NCI-H1105 (cell line): Measurements from ENCODE around the gene SCUBE1.

Source experiments
- DNase-seq: peaks from one replicate; lab custom pipeline; 2025; lab: John Stamatoyannopoulos, UW

SCUBE1 gene

DNA sequence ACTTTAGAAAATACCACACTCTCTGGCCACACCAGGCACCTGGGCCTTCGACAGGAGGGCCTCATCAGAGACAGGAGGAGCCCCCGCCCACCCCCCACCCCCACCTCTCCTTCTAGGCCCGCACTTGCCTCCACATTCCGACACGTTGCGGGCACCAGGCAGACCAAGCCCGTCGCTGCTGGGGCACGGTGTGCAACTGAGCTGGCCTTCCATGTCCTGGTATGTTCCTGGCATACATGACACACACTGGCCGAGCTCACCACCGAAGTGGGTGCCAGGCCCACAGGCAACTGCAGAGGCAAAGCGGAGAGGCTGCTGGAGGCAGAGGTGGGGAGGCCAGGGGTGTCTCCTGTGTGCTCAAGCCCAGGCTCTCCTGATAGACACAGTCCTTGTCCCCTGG, 129.2 kb downstream of the SCUBE1 start:
- DNase-seq: no peak

DNA sequence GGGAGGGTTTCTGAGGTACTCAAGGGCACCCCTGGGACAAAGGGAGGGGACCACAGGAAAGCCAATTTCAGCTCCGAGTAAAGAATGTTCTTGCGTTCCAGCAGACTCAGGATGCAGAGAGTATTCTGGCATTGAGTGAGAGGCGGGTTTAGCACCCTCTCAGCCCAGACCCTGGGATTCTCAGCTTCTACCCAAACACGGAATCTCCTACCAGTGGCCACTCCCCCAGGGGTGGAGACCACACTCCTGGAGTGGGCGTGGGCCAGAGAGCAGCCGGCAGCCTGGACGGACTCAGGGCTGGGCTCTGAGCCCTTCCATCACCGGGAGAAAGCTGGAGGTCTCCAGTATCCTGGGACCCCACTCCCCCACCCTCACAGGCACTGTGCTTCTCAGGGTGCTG, 130.1 kb downstream of the SCUBE1 start:
- DNase-seq: no peak

DNA sequence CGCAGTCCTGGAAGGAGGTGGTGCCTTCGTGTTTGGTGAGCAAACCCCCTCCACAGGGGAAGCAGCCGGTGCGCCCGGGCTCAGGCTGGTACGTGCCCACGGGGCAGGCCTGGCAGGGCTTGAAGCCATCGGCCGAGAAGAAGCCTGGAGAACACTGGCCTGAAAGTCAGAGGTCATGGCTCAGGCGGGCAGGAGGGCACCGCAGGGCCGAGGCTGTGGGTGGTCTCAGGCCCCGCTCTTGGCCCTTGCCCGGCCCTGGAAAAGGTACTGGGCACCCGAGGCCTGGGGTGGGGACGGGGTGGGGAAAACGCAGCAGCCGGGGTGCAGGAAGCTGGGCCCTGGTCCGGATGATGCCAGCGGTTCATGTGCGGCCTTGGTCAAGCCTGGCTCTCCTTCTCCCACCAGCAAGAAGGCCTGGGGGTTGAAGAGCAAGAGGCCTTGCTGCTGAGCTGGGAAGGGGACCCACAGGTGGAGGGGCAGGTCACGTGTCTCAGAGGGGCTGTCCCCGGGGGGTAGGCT, 130.7 kb downstream of the SCUBE1 start:
- no peak for DNase-seq

DNA sequence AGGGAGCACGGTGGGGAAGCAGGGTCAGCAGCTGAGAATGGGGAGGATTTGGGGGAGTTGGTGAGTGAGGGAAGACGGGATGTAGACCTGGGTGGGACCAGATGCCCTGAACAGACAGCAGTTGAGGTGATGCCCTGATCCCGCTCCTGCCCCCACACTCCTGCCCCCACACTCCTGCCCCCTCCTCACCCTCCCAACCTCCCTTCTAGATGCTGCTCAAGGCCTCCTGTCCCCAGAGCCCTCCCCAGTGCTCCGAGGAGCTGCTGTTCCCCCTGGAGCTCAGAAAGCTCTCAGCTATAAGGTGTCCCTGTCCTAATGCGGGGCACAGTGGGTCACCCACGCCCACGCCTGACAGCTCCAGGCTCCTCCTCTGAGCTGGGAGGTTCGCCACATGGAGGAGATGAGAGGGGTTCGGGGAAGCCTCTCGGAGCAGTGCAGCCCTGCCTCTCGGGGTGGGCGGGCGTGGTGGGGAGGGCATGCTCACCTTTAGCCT, 131.2 kb downstream of the SCUBE1 start:
- no peak for DNase-seq

DNA sequence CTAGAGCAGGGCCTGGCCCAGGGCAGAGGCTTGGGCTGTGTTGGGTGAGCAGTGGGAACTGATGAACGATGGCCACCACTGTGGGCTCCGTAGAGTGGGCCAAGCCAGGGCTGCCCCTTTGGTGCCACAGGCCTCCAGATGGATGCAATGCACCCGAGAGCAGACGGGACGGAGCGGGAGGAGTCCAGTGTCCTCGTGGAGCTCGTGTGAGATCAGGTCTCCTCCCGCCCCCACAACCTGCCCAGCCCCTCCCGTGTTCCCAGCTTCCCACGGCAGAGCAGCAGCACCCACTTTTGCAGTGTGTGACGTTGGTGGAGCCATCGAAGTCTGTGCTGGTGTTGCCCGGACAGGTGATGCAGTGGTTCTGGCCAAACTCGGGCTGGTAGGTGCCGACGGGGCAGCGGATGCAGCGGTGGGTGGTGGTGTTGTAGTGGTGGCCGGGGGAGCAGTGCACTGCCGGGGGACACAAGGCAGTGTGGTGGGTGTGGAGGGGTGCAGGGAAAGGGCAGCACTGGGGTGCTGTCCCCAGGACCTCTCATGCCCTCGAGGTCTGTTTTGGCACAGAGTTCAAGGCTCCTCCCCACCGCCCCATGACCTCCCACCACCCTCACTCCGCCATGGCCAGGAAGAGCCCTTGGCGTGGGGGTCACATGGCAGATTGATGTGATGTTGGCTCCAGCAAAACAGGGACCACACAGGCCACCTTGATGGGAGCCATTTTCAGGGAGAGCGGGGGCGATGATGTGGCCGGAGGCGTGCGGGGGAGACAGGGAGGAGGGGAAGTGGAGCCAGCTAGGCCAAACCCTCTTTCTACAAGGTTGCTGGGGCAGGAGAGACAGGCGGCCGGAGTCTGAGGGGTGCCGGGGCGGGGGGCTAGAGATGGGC, 132.3 kb downstream of the SCUBE1 start:
- DNase-seq: no peak

DNA sequence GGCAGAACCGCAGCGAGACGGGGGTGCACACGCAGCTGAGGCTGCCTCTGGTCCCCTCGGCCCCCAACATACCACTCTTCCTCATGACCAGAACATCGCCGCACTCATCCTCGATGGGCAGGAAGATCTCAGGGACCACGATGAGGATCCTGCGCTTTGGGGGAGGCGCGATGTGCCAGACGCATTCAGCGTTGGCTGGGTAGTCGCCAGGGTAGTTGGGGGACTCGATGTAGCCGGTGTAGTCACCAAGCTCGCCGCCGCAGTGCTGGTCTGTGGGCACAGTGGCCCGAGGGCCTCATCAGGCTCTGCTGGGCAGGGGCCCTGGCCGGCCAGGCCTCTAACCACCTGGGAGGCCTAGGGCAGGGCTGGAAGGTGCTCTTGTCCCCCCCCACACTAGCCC, 133.2 kb downstream of the SCUBE1 start:
- no peak for DNase-seq

DNA sequence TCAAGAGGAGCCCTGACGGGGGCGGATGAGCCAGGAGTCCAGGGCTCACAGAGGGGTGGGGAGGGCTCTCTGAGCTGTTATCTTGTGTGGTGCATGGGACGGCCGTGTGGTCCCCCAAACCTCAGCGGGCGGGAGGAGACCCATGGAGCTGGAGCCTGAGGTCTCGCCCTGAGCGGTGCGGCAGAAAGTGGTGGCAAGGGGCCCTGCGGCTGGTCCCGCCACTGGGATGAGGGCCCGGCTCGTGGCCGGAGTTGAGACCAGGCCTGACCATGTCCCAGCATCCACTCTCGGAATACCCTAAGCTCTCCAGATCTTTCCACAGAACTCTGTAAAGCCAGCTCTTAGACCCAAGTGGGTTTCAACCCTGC, 133.7 kb downstream of the SCUBE1 start:
- no peak for DNase-seq

DNA sequence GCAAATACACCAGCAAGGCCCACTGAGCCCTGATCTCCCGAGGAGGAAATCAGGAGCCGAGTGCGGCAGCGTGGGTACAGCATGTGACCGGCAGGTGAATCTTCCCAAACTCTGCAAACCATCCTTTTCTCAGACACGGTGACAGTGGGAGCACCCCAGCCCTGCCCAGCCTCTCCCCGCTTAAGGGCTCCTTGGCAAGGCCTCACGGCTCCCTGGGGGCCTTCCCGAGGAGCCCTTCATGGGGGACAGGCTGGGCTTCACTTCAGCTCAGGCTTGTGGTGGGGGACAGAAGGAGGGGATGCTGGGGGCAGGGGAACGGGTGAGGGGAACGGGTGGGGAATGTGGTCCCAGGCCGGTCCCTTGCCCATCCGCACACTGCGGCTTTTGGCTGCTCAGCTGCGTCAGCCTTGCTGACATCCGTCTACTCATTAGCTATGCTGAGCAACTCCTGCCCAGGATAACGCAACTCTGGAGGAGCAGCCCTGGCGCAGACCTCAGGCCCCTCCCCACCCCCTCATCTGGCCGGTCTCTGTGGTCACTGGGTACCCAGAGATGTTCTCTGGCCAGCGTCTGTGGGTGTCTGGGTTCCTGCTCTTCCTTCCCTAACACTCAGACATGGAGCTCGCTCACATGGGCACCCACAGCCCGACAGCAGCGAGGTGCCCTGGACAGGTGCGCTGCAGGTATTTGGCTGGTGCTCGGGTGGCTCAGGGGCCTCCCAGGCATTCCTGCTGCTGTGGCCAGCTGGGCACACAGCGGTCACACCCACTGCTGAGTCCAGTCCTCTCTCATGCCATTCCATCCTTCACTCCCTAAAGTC, 134.3 kb downstream of the SCUBE1 start:
- no peak for DNase-seq

DNA sequence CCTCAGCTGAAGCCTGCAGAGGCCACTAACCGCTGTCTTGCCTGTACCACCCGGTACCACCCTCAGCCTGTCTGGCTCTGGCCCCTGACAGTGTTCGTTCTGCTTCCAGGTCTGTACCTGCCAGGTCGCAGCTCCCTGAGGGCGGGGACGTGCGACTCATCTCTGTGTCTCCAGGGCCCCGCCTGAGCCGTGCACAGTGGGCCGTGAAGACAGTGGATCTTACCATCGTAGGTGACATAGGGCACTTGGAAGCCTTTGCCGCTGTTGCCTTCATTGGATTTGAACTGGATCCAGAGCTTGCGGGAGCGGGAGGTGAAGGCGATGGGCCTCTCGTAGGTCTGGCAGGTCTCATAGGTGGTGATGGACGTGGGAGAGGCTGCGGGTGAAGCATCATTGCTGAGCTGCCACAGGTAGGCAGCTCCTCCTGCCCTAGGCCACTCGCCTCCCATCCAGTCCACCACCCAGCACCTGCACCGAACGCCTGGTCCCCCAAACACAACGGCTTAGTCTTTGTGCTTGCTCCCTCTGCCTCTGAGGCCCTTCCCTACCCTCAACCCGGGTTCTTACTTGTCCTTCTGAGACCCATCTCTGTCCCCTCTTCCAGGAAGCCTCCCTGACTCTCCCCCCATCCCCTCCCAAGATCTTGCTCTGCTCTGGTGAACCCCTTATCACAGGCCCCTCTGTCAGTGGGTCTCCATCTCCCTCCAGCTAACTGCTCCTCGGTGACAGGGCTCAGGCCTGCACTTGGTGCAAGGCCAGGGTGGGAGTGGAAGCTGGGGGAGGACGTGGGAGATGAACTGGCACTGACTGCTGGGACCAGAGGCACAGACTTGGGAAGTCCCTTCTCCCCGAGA, 135.1 kb downstream of the SCUBE1 start:
- no peak for DNase-seq

DNA sequence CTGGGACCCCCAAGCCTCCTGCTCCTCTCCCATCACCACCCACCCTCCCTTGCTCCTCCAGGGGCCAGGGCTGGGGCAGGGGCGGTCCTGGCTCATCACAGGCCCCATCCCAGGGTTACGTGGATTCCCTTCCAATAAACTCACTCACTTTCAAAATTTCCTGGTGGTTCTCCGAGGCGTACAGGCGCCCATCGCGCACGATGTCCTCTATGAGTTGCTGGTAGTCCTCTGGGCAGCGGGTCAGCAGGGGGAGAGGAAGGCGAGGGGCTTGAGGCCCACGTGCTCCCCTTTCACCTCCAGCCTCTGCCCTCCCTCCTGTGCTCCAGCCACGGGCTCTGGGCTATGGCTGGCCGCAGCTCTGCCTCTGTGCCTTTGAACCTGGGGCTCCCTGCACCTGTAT, 135.8 kb downstream of the SCUBE1 start:
- DNase-seq: no peak

DNA sequence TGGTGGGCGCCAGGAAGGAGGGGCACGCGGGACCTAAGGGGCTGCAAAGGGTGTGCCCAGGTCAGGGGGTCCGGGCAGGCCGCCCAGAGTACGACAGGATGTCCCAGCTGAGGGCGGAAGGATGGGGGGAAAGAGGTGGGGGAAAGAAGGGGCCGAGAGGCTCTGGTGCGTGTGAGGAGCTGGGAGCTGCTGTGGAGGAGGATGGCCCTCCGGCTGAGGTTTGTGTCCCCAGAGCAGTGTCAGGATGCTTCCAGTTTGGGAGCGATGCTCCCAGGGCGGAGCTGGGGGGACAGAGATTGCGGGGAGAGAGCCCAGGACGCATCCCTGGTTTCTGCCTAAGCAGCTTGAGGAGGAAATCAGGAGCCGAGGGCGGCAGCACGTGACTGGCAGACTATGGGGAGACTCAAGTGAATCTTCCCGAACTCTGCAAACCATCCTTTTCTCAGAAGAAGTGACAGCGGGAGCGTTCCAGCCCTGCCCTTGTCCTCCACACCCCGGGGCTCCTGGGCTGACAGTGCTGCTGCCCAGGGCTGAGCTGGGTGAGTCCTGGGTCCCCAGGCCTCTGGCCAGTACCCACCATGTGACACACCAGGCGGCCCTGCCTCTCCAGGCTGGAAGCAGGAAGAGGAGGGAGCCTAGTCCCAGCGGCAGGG, 136.5 kb downstream of the SCUBE1 start:
- no peak for DNase-seq

DNA sequence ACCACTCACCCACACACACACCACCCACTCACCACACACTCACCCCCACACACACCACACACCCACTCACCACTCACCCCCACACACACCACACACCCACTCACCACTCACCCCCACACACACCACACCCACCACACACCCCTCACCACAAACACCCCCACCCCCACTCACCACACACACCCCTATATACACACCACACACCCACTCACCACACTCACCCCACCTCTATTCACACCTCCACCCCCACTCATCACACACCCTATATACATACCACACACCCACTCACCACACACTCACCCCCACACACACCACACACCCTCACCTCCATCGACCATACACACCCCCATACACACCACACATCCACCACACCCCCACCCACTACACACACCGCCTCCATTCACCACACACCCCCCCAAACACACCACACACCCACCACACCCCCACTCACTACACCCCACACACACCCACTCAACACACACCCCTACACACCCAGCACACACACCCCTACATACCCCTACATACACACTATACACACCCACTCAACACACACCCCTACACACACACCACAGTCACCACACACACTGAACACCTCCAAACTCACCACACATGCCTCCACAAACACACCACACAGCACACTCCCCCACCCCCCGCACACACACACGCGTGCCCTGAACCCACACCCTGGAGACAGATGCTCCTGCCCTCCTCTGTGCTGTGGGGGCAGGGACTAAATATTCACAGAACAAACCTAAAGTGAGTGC, 137.2 kb downstream of the SCUBE1 start:
- DNase-seq: no peak

DNA sequence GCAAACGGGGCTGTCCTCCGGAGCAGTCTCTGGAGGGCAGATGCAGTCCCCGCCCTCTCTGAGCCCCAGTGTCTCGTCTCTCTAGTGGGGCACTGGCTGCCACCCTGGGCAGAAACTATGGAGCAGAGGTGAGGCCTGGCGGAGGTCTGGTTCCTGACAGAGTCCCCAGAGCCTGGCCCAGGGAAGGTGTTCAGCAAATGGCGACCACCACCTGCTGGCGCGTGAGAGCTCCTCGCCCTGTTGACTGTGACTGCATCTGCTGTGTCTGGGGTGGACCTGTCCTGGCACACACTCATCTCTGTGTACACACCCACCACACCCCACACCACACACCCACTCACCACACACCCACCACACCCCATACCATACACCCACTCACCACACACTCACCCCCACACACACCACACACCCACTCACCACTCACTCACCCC, 137.9 kb downstream of the SCUBE1 start:
- DNase-seq: no peak

DNA sequence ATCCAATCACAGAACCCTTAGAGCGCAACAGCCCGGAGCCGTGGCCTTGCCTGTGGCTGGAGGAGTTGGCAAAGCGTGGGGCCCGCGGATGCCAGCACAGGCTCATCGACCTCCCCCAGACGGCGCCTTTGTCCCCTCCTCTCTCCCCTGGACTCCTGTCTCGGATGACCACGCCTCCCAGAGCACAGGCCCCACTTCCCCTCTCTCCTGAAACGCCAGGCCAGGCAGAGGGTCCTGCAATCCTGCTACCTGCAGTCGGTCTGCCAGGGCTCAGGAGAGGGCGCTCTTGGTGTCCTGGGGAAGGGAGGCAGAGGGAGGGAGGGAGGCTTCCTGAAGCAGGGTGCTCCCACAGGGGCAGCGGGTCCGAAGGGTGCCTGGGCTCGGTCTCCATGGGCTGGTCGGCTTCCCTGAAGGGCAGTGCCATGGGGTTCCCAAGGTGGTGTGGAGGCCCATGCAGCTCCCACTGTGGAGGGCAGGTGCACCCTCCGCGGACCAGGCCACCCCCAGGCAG, 139.6 kb downstream of the SCUBE1 start:
- DNase-seq: no peak

DNA sequence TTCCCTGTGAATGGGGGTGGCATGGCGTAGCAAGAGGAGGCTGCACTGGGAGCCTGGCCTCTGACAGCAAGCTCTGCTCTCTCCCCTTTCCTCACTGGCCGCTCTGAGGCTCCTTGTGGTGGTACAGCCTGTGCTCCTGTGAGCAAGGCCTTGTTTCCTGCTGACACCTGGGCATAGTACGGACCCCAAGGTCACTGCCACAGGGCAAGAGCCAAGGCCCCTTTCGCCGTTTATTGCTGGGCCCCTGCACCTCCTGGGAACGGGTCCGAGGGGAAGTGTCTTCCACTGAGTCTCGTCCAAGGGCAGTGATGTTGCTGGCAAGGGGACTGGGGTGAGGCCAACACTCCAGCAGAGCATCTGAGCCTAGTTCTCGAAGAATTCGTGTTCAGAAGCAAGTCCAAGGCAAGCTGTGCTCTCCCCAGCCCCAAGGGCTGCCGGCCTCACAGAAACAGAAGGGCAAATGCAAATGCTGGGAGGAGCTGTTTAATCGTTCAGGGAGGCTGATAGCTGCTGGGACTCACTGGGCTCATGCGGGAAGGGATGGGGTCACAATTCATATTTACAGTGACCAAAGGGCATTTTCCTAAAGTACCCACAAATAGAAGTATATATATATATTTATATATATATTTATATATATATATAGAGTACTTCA, 140.3 kb downstream of the SCUBE1 start:
- DNase-seq: no peak

DNA sequence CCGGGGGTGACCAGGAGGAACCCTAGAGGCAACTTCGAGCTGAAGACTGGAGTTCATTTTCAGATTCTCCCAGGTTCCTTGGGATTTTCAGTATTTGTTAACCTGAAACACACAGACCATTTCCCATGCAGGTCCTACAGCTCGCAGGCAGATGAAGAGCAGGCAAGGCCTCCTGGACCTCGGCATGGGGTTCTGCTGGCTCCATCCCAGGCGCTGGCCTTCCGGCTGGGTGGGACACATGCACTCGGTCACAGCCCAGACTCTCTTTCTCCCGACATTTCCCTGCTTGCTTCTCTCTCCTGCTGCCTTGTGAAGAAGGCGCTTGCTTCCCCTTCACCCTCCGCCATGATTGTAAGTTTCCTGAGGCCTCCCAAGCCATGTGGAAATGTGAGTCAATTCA, 140.8 kb downstream of the SCUBE1 start:
- DNase-seq: no peak

DNA sequence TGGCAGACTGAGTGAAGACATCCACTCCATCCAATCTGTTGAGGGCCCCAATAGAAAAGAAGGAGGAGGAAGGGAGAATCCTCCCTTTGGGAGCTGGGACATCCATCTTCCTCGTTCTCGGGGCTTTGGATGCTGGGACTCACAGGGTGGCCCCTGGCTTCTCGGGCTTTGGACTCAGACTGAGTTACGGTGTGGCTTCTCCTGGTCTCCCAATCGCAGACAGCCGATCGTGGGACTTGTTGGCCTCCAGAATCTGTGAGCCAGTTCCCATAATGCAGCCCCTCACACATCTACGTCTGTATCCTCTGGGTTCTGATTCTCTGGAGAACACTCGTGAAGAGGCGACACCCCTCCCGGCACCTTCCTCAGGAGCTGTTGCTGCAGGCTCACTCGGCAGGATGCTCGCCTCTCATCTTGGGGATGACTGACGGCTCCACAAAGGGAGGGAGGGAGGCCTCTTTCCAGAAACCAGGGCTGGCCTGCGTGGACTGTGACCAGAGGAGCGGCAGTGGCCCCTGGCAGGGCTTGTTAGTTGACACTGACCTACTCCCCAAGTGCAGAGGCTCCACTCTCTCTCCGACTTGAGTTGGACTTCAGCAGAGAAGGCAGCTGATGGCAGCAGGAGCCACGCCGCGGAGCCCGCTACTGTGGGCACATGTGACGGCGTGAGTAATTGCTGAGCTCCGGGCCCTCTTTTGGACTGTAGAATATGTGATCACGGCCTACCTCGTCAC, 141.5 kb downstream of the SCUBE1 start:
- no peak for DNase-seq

DNA sequence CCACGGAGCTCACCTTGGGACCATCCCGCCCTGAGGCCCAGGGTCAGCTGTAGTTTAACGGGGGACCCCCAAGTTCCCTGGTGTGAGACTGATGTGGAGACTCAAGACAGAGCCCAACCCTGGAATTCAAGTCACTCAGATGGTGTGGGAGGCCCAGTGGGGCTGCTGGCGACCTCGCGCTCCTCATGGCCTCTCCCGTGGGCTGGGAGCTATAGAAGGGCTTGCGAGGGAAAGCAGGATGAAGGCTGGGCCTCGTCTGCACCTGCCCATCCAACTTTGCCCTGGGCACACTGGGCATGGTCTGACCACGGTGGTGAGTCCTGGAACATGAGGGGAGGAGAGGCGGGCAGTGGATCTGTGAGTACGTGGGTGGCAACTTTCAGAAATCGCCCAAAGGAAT, 142.6 kb downstream of the SCUBE1 start:
- no peak for DNase-seq

DNA sequence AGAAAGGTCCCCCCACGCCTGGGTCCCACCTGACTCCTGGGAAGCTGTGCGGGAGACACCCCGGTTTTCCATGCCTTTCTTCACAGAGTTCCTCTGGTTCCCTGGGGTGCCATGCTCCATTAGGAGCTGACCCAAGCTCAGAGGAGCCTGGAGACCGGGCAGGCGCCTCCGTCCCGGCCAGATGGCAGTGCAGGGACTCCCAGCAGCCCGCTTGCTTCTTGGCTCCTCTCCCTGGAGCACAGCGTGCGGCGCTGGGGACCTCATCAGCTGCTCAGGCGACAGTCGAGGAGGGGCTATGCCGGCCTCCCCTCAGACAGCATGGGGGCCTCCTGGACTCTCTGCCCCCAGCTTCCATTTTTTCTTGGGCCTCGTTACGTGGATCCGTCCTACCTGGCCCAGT, 143.1 kb downstream of the SCUBE1 start:
- DNase-seq: no peak
